K562 (cell line): ENCODE measurements around the gene AIFM3. TPM values are rescaled to one million over a fixed set of nuclear protein-coding genes. Genes with fewer than 3 reads are reported as not detected.

Experiments
- ARID4B ChIP-seq: sonication (generic); formaldehyde crosslinking; IDR thresholded peaks from 2 replicates; pipeline ENCODE4 v1.8.0; 2022; ENCODE audit warnings: mild to moderate bottlenecking, missing genetic modification reagents
- ATF7 ChIP-seq: fragments of 450-650 bp; IDR thresholded peaks from 2 replicates; pipeline ENCODE4 v1.7.1; 2014; ENCODE audit warnings: mild to moderate bottlenecking, moderate library complexity
- BRCA1 ChIP-seq, 2 experiments: fragments of 450-650 bp in 1 of 2; sonication (generic) in 1 of 2; formaldehyde crosslinking in 1 of 2; IDR thresholded peaks; 2 replicates each; pipeline versions ENCODE4 v1.5.0 to v1.6.1; 2017 to 2020; ENCODE audit warnings: mild to moderate bottlenecking in 1 of 2, missing genetic modification reagents in 1 of 2
- CHD4 ChIP-seq: fragments of 200-600 bp; sonication (generic); IDR thresholded peaks from 3 replicates; pipeline ENCODE4 v1.6.1; 2012; ENCODE audit warnings: low read depth, mild to moderate bottlenecking, mixed read lengths, low read length, inconsistent platforms; ENCODE audit not compliant: insufficient read depth, insufficient replicate concordance, poor library complexity, severe bottlenecking
- CSDE1 ChIP-seq, 2 experiments: fragments of 450-650 bp; IDR thresholded peaks; 2 replicates each; pipeline ENCODE4 v1.6.1; 2016; ENCODE audit warnings: mild to moderate bottlenecking in 1 of 2
- FOXP1 ChIP-seq: sonication (generic); formaldehyde crosslinking; IDR thresholded peaks from 2 replicates; pipeline ENCODE4 v1.8.0; 2022; ENCODE audit warnings: mild to moderate bottlenecking, missing genetic modification reagents
- POLR2AphosphoS5 ChIP-seq: IDR thresholded peaks from 2 replicates; pipeline ENCODE4 v1.6.1; 2011; ENCODE audit warnings: mild to moderate bottlenecking, low read depth, low read length, moderate library complexity; ENCODE audit not compliant: control insufficient read depth, insufficient read depth
- RERE ChIP-seq: sonication (generic); formaldehyde crosslinking; IDR thresholded peaks from 2 replicates; pipeline ENCODE4 v1.8.0; 2023; ENCODE audit warnings: missing genetic modification reagents, mild to moderate bottlenecking, borderline replicate concordance
- ZKSCAN3 ChIP-seq: fragments of 250-450 bp; sonication (Bioruptor Pico); IDR thresholded peaks from 2 replicates; pipeline ENCODE4 v1.4.0; 2020
- ZNF217 ChIP-seq: sonication (generic); formaldehyde crosslinking; IDR thresholded peaks from 2 replicates; pipeline ENCODE4 v1.8.0; 2022; ENCODE audit warnings: mild to moderate bottlenecking, missing genetic modification reagents
- ZNF324 ChIP-seq: fragments of 250-450 bp; sonication (Bioruptor Pico); IDR thresholded peaks from 2 replicates; pipeline ENCODE4 v1.4.0; 2020; ENCODE audit warnings: mild to moderate bottlenecking
- polyA plus RNA-seq, 8 experiments: library from polyadenylated mRNA; depleted of rRNA in 4 of 8; stranded (reverse) in 5 of 8; unstranded in 3 of 8; fragments of >200 nt; fragmentation: Nextera tagmentation in 2 of 8; fragmentation: Illumina TruSeq in 1 of 8; extraction: Ambion mirVana in 2 of 8; extraction: Trizol in 1 of 8; gene quantifications; 2 replicates each; pipeline versions ENCODE4 v1.2.1 to v1.2.3, GENCODE V29; 2011 to 2014; ENCODE audit warnings: inconsistent platforms in 1 of 8, missing spikeins in 1 of 8
- total RNA-seq, 7 experiments: library from RNA; depleted of rRNA in 6 of 7; stranded (reverse); fragments of >200 nt in 6 of 7; fragmentation: Illumina TruSeq in 2 of 7; extraction: Trizol in 2 of 7; gene quantifications; 2 replicates each; pipeline versions ENCODE4 v1.2.1 to v1.2.3, GENCODE V29; 2011 to 2021; ENCODE audit warnings: low replicate concordance in 1 of 7
- TF ChIP-seq, protein P1 (sequence below): sonication (generic); formaldehyde crosslinking; IDR thresholded peaks from 2 replicates; pipeline ENCODE4 v1.8.0; 2022; ENCODE audit warnings: missing genetic modification reagents, mild to moderate bottlenecking, borderline replicate concordance
- TF ChIP-seq, protein P2 (sequence below): fragments of 250-450 bp; sonication (Bioruptor Pico); IDR thresholded peaks from 2 replicates; pipeline ENCODE4 v1.6.1; 2021; ENCODE audit warnings: mild to moderate bottlenecking

AIFM3 gene
- total and polyA plus RNA-seq, 9 of the 15 experiments (the other 6 are each of a cell fraction or from before 2014, with no cell fraction given), result 0.03 to 0.20 (median 0.07) TPM; not detected in 1

DNA sequence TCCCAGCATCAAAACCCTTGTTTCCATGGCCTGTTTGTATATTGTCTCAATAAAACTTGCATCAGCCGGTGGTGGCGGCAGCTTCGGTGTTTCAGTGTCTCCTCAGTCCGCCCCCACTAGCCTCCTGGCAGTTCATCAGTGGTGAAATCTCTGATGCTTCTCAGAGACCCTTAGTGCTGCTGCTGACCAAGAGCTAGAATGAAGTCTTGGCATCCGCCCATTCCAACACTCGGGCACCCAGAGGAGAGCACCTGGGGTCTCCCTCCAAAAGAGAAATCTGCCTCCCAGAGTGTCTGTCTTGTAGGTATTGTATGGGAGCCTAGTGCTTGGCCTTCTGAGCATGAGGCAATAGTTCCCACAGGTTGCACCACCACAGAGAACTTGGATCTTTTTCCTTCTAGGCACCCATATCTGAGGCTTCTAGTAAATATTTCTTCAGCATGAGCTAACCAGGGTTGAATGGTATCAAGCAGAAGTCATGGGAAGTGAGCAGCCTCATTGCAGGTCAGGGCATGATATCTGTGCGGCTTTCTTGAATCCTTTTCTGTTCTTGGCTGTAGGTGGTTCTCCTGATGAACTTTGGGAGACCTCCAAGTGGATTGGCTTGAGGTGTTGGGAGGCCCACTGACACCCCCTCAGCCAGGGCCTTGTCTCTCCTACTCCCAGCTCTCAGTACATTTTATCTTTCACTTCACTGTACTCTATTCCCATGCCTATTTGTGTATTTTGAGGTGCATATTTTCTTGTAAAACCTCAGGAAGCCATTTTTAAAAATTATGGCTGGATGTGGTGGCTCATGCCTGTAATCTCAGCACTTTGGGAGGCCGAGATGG lies 13.2 kb upstream of the AIFM3 start (continued):
- TF ChIP-seq RERE (CRISPR knock-in tag) (peak; percentile 92; the same call in 1 of the 2 replicates), BRCA1 (IDR thresholded peaks at IDR 0.05) (no peak), BRCA1 (CRISPR knock-in tag; IDR thresholded peaks at IDR 0.05) (peak; percentile 50; the same call in 1 of the 2 replicates), ATF7 (peak; percentile 93), ZKSCAN3 (no peak), CHD4 (no peak), CSDE1 (IDR thresholded peaks at IDR 0.05) (no peak), FOXP1 (CRISPR knock-in tag) (peak; percentile 73; the same call in 1 of the 2 replicates), ZNF324 (CRISPR knock-in tag) (no peak), ARID4B (peak; percentile 79; the same call in 1 of the 2 replicates), ZNF217 (CRISPR knock-in tag) (peak; percentile 28; the same call in 1 of the 2 replicates), POLR2AphosphoS5 (no peak)
- TF ChIP-seq, protein P1, sequence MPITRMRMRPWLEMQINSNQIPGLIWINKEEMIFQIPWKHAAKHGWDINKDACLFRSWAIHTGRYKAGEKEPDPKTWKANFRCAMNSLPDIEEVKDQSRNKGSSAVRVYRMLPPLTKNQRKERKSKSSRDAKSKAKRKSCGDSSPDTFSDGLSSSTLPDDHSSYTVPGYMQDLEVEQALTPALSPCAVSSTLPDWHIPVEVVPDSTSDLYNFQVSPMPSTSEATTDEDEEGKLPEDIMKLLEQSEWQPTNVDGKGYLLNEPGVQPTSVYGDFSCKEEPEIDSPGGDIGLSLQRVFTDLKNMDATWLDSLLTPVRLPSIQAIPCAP (CRISPR knock-in tag), result no peak
- TF ChIP-seq, protein P2, sequence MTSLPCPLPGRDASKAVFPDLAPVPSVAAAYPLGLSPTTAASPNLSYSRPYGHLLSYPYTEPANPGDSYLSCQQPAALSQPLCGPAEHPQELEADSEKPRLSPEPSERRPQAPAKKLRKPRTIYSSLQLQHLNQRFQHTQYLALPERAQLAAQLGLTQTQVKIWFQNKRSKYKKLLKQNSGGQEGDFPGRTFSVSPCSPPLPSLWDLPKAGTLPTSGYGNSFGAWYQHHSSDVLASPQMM (CRISPR knock-in tag), result no peak
